ENCODE data around the gene RD3L. TPM values are rescaled to one million over a fixed set of nuclear protein-coding genes. Genes with fewer than 3 reads are reported as not detected.

RD3L gene
- polyA plus RNA-seq, 1 experiment: not detected

- ChIA-PET POLR2A (no interaction called here), CTCF (interaction anchor here (0.6 kb wide), 1 partner anchor 17 kb away, joined by 3 read pairs; no protein-coding TSS in a partner anchor)
- Histone ChIP-seq H3K4me3 (ENCODE audit: low read depth, low read length) (no peak overlapping the region), H3K27me3 (ENCODE audit: control insufficient read depth, insufficient read depth, low read length) (no peaks in the 10 kb centered on the region), H3K36me3 (ENCODE audit: control insufficient read depth, insufficient read depth, low read length) (no peaks in the 10 kb centered on the region)
- no peak for DNase-seq (ENCODE audit: low read depth)
- TF ChIP-seq CTCF (IDR thresholded peaks at IDR 0.05; ENCODE audit: insufficient read depth, low read depth, low read length): no peak
Observed at GRCh38 chr14:103891667-103892215, 50.6 kb downstream of the RD3L start.

- POLR2A ChIA-PET: no interaction called here
Observed at GRCh38 chr14:103890821-103891666, 51.3 kb downstream of the RD3L start.

More at GRCh38 chr14:103890821-103891666, 51.3 kb downstream of the RD3L start:
- Histone ChIP-seq H3K4me3 (ENCODE audit: low read depth, low read length) (no peak overlapping the region), H3K36me3 (ENCODE audit: control insufficient read depth, insufficient read depth, low read length) (no peaks in the 10 kb centered on the region), H3K27me3 (ENCODE audit: control insufficient read depth, insufficient read depth, low read length) (no peaks in the 10 kb centered on the region)
- no peak for TF ChIP-seq CTCF (IDR thresholded peaks at IDR 0.05; ENCODE audit: insufficient read depth, low read depth, low read length)
- CTCF ChIA-PET: interaction anchor here (1.0 to 2.8 kb wide), 3 partner anchors 9 to 30 kb away, joined by 4 to 17 read pairs (median 5); no protein-coding TSS in a partner anchor
- no peak for DNase-seq (ENCODE audit: low read depth)

Other genes starting within 250 kb of the RD3L start
- 4.2 and 5.6 TPM in 2 replicates for gene XRCC3, start 227.1 kb downstream of the RD3L start, polyA plus RNA-seq (2011; rRNA removed)
- 77.6 and 84.0 TPM in 2 replicates for gene ZFYVE21, start 226.7 kb downstream of the RD3L start, polyA plus RNA-seq (2011; rRNA removed)
- 2.0 and 3.3 TPM in 2 replicates for gene PPP1R13B, start 95.0 kb downstream of the RD3L start, polyA plus RNA-seq (2011; rRNA removed)
- gene TDRD9, start 14.1 kb downstream of the RD3L start, polyA plus RNA-seq (2011; rRNA removed): 1.3 and 2.2 TPM in 2 replicates
- 0.07 and 0.12 TPM in 2 replicates for gene ASPG, start 143.2 kb upstream of the RD3L start, polyA plus RNA-seq (2011; rRNA removed)
- gene KIF26A, start 196.1 kb upstream of the RD3L start, polyA plus RNA-seq (2011; rRNA removed): 0.06 and 0.10 TPM in 2 replicates

Measured in BJ (cell line).